Measurements from ENCODE around the gene BTN3A1. TPM values are rescaled to one million over a fixed set of nuclear protein-coding genes. Genes with fewer than 3 reads are reported as not detected.
A peak's percentile ranks its signal among the peaks of the same experiment; 100 is the strongest.
"Not testable (repeated sequence)": the region's sequence is repeated elsewhere in the genome, so short reads cannot be mapped to it uniquely, and the experiment has no call there.

BTN3A1 gene
- total RNA-seq, 4 donors from 2014 or later, result 12.3 to 29.3 (median 16.6) TPM

DNA sequence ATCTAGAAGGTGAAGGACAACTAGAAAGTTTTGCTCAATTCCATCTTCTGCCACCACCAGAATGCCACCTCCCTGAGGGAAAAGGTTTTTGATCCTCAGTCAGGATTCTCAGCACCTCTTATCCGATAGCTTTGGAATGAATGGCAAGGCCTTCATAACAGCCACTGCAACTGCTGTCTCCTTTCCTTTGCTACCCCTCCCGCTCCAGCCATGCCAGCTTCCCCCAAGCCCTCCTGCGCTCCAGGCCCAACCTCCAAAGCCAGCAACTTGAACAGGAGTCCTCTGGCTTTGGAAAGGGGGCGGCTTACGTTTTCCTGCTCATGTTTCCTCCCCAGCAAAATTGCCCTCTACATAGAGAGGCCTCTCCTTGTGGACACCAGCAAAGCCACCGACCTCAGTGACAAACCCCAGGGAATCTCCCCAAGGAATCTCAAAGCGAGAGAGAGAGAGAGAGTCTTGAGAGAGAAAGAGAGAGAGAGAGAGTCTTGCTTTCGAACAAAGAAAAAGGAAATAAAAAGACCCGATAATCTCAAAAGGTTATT, 55.3 kb downstream of the BTN3A1 start:
- peaks cover 0 to 44% (median 28%) of the 10 kb centered on the region in 4 donors for H3K4me1 ChIP-seq
- no peak for DNase-seq (ENCODE audit: low spot score in 2 of 2)
- peak overlapping the region; percentile 87 to 98 (median 94) for H3K27ac ChIP-seq
- TF ChIP-seq EP300 (IDR thresholded peaks at IDR 0.05), result no peak
- peaks cover 0 to 18% (median 0%) of the 10 kb centered on the region in 3 donors for H3K36me3 ChIP-seq
- WGBS, 2 donors, result 8 to 15% methylated on average over 9 of the region's 9 CpGs
- H3K27me3 ChIP-seq, result no peaks in the 10 kb centered on the region
- H3K4me3 ChIP-seq, result peak overlapping the region; percentile 23 to 91 (median 86)
- H3K9me3 ChIP-seq, result no peaks in the 10 kb centered on the region

DNA sequence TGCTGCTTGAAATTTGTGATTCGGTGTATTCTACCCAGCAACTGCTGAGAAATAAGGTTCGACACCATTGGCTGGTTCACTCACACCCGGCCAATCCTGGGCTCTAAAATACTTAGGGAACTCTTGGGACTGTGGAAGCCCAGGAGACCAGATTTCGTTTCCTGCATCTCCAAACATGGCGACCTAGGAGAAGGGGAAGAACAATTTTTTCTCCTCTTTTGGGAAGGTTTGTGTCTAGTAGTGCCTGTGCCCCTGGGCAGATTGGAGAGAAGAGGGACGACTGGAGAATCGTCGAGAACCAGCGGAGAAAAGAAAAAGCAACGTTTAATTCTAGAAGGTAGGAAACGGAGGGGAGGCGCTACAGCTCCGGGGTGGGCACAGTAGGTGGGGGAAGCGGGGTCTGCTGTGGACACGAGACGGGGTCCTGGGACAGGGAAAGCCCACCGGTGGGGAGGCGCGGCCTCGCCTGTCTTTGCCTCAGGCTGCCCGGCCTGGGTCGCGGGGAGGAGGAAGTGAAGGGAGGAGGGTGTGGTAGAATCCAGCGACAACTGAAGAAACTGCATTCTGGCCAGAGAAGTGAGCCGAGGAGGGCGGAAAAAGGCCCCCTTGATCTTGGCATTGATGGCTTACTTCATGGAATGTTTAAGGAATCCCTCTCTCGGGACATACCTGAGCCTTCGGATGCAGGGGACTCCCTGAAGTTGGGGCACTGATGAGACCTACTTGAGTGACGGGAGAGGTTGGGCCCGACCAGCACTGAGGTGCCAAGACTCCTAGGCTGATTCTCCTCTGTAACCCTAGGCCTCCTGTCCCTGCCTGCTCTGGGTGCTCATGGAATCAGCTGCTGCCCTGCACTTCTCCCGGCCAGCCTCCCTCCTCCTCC, 56.0 kb downstream of the BTN3A1 start, which contains the start of gene BTN2A1:
BTN2A1 (plus strand) TSS at position 150 of the 883 bp plus-strand sequence; CDS start at position 832, 682 bp downstream.
- TF ChIP-seq POLR2A (IDR thresholded peaks at IDR 0.05) (peak in 1 of 2 donors; percentile 48), EP300 (IDR thresholded peaks at IDR 0.05) (peak in 1 of 2 donors; percentile 81)
- TF ChIP-seq, protein P1, sequence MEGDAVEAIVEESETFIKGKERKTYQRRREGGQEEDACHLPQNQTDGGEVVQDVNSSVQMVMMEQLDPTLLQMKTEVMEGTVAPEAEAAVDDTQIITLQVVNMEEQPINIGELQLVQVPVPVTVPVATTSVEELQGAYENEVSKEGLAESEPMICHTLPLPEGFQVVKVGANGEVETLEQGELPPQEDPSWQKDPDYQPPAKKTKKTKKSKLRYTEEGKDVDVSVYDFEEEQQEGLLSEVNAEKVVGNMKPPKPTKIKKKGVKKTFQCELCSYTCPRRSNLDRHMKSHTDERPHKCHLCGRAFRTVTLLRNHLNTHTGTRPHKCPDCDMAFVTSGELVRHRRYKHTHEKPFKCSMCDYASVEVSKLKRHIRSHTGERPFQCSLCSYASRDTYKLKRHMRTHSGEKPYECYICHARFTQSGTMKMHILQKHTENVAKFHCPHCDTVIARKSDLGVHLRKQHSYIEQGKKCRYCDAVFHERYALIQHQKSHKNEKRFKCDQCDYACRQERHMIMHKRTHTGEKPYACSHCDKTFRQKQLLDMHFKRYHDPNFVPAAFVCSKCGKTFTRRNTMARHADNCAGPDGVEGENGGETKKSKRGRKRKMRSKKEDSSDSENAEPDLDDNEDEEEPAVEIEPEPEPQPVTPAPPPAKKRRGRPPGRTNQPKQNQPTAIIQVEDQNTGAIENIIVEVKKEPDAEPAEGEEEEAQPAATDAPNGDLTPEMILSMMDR (IDR thresholded peaks at IDR 0.05), result peak in 1 of 5 experiments; percentile 6
- DNase-seq (ENCODE audit: low spot score in 2 of 2), result peak; percentile 64 to 86
- peak within 1 kb of the TSS; percentile 87 to 98 (median 94) for H3K27ac ChIP-seq
- peaks cover 0 to 49% (median 28%) of the 10 kb centered on the region in 4 donors for H3K4me1 ChIP-seq
- WGBS, 2 donors, result 0% methylated on average over 28 to 31 of the region's 31 CpGs
- H3K4me3 ChIP-seq, result peak within 1 kb of the TSS; percentile 85 to 97 (median 88)
- no peaks in the 10 kb centered on the region for H3K27me3 ChIP-seq
- H3K9me3 ChIP-seq, result no peaks in the 10 kb centered on the region
- peaks cover 0 to 25% (median 3%) of the 10 kb centered on the region in 3 donors for H3K36me3 ChIP-seq

DNA sequence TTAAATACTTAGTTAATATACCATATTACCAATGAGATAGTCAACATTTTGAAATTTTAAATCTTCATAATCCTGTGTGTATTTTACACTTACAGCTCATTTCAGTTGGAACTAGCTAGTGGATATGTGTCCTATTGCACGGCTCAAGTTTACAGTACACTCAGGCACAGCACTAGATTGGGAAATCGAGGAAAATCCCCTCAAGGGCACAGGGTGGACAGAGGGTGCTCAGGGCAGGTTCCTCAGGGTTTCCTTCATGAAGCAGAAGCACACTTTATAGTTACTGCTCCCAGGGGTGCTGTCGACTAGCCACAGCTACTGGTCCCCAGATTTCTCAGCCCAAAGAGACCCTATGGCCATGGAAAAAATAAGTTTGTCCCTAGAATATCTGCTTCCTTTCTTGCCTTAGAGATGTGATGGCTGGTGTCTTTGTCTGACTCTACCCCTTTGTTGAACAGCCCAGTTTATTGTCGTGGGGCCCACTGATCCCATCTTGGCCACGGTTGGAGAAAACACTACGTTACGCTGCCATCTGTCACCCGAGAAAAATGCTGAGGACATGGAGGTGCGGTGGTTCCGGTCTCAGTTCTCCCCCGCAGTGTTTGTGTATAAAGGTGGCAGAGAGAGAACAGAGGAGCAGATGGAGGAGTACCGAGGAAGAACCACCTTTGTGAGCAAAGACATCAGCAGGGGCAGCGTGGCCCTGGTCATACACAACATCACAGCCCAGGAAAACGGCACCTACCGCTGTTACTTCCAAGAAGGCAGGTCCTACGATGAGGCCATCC, 57.1 kb downstream of the BTN3A1 start:
- WGBS, 2 donors, result 77 to 79% methylated on average over 16 of the region's 16 CpGs
- H3K27me3 ChIP-seq, result no peaks in the 10 kb centered on the region

DNA sequence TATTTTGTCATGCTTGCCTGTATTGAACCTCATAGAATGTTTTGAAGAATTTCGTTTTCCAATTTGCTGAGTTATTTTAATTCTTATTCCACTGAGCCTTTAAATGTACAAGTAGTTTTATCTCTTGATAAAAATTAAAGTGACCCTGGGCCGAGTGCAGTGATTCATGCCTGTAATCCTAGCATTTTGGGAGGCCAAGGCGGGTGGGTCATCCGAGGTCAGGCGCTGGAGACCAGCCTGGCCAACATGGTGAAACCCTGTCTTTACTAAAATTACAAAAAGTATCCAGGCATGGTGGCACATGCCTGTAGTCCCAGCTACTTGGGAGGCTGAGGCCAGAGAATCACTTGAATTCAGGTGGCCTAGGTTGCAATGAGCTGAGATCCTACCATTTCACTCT, 59.3 kb downstream of the BTN3A1 start:
- H3K4me3 ChIP-seq; DNase-seq (ENCODE audit: low spot score in 2 of 2); H3K27me3 ChIP-seq; H3K27ac ChIP-seq; H3K9me3 ChIP-seq: not testable (repeated sequence)
- Histone ChIP-seq H3K36me3 (peaks cover 2 to 58% (median 22%) of the 10 kb centered on the region in 3 donors), H3K4me1 (peaks cover 0 to 49% (median 28%) of the 10 kb centered on the region in 4 donors)
- WGBS, 2 donors, result 66 to 79% methylated on average over 5 of the region's 5 CpGs

More for the DNA sequence above, 57.1 kb downstream of the BTN3A1 start:
- no peak for TF ChIP-seq EP300 (IDR thresholded peaks at IDR 0.05)
- no peak for TF ChIP-seq POLR2A (IDR thresholded peaks at IDR 0.05)
- TF ChIP-seq, protein P1 (IDR thresholded peaks at IDR 0.05), result no peak
- H3K4me3 ChIP-seq, result peak overlapping the region in 2 of 4 donors; percentile 85 to 91
- no peaks in the 10 kb centered on the region for H3K9me3 ChIP-seq
- H3K4me1 ChIP-seq, result peaks cover 0 to 49% (median 28%) of the 10 kb centered on the region in 4 donors
- no peak overlapping the region for H3K27ac ChIP-seq
- H3K36me3 ChIP-seq, result peaks cover 0 to 37% (median 8%) of the 10 kb centered on the region in 3 donors
- DNase-seq (ENCODE audit: low spot score in 2 of 2), result no peak

DNA sequence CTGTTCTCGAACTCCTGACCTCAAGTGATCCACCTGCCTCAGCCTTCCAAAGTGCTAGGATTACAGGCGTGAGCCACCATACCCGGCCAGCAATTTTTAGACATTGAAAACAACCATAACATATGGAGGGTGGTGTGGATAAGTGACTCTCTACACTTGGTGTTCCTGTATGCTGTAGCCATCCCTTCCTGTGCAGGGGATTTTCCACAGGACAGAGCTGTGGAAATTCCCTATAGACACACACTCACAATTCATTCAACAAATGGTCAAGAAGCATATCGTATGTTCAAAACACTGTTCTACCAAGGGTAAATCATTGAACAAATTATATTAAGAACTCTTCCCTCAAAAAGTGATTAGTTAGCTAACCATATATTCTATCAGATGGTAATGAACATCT, 61.9 kb downstream of the BTN3A1 start:
- TF ChIP-seq, protein P1 (IDR thresholded peaks at IDR 0.05), result no peak
- TF ChIP-seq POLR2A (IDR thresholded peaks at IDR 0.05) (no peak), EP300 (IDR thresholded peaks at IDR 0.05) (no peak)

More for the DNA sequence above, 61.9 kb downstream of the BTN3A1 start:
- no peaks in the 10 kb centered on the region for H3K27me3 ChIP-seq
- no peak overlapping the region for H3K27ac ChIP-seq
- H3K9me3 ChIP-seq, result no peaks in the 10 kb centered on the region
- H3K4me3 ChIP-seq, result no peak overlapping the region
- 90 to 92% methylated on average over 4 of the region's 4 CpGs for WGBS, 2 donors
- peaks cover 2 to 85% (median 39%) of the 10 kb centered on the region in 3 donors for H3K36me3 ChIP-seq
- DNase-seq (ENCODE audit: low spot score in 2 of 2), result no peak
- H3K4me1 ChIP-seq, result peaks cover 0 to 37% (median 26%) of the 10 kb centered on the region in 4 donors

Data from tibial nerve (tissue), 4 donors.